Fibroblast of mammary gland (primary cell): ENCODE measurements around the gene TENM4.

Source experiments
- DNase-seq: peaks from one replicate; pipeline ENCODE4 v3.0.0-alpha.2; 2010; ENCODE audit warnings: low read depth
- H3K4me3 ChIP-seq: 2 replicates; pipeline ENCODE4 v1.5.1; 2011; ENCODE audit warnings: low read depth, mild to moderate bottlenecking, low read length, moderate library complexity; ENCODE audit not compliant: control insufficient read depth
- CTCF ChIP-seq: conservative IDR thresholded peaks from 2 replicates; pipeline ENCODE4 v1.5.1; 2011; ENCODE audit warnings: low read depth, low read length, inconsistent platforms; ENCODE audit not compliant: control insufficient read depth, insufficient read depth

TENM4 gene

GRCh38 chr11:78804991-78805390 is 635.8 kb downstream of the TENM4 start:
- H3K4me3 ChIP-seq = no peak overlapping the region
- no peak for DNase-seq
- TF ChIP-seq CTCF = no peak

- no peak for TF ChIP-seq CTCF
- no peak overlapping the region for H3K4me3 ChIP-seq
- DNase-seq = no peak
Measured at GRCh38 chr11:78803995-78804394, 636.8 kb downstream of the TENM4 start.

GRCh38 chr11:78802058-78802761 is 638.6 kb downstream of the TENM4 start:
- no peak overlapping the region for H3K4me3 ChIP-seq
- TF ChIP-seq CTCF = no peak

GRCh38 chr11:78801161-78801884 is 639.5 kb downstream of the TENM4 start:
- peak; percentile 98 for DNase-seq
- no peak for TF ChIP-seq CTCF
- H3K4me3 ChIP-seq = no peak overlapping the region

More at GRCh38 chr11:78802058-78802761, 638.6 kb downstream of the TENM4 start:
- no peak for DNase-seq

GRCh38 chr11:78800756-78801155 is 640.1 kb downstream of the TENM4 start:
- no peak overlapping the region for H3K4me3 ChIP-seq
- no peak for TF ChIP-seq CTCF
- DNase-seq = no peak

- peak; percentile 64 for DNase-seq
- TF ChIP-seq CTCF = no peak
- H3K4me3 ChIP-seq = no peak overlapping the region
Measured at GRCh38 chr11:78800096-78800690, 640.6 kb downstream of the TENM4 start.
